ENCODE measurements around the gene KRTAP13-4.
A peak's percentile ranks its signal among the peaks of the same experiment; 100 is the strongest.

DNA sequence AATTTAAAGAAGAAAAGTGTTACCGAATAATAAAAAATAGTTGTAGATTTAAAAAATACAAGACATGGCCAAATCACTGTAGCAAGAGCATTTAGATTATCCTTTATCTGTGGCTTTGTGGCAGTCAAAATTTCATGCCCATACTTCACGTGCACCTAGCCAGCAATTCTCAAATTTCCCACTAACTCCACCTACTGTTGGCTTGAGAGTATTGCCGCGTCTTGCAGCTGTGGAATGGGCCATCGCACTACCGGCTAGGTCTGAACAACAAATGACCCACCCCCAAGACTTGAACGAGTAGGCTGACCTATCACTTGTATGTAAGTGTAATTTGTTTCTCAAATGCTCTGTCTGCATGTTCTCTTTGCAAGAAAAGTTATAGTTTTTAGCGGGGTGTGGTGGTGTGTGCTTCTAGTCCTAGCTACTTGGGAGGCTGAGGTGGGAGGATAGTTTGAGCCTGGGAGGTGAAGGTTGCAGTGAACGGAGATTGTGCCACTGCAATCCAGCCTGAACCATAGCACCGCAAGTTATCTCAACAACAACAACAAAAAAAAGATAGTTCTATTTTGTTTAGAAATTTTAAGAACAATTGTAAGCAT, 4.1 kb downstream of the KRTAP13-4 start:
- no peak for TF ChIP-seq POLR2AphosphoS5 (IDR thresholded peaks at IDR 0.05)
- TF ChIP-seq CTCF (IDR thresholded peaks at IDR 0.05), result peak in 1 of 4 experiments; percentile 22
- TF ChIP-seq POLR2A (IDR thresholded peaks at IDR 0.05), result no peak
- TF ChIP-seq EP300 (IDR thresholded peaks at IDR 0.05), result no peak

All from sigmoid colon (tissue), 4 donors.